Central memory CD8-positive, alpha-beta T cell (primary cell): Measurements from ENCODE around the gene TMEM260.

Experiments
- ATAC-seq: fragments of 150-1000 bp; cut with Tn5 transposase; replicated peaks from 2 replicates; pipeline ENCODE4 v1.10.0; 2022; ENCODE audit warnings: mild to moderate bottlenecking, moderate FRiP score, moderate number of reproducible peaks; ENCODE audit not compliant: poor library complexity, severe bottlenecking; ENCODE audit errors: extremely low read depth
- DNase-seq, 2 donors: peaks; one replicate each; pipeline ENCODE4 v3.0.0; 2021; ENCODE audit warnings: low spot score in 2 of 2
- H3K27ac Mint-ChIP-seq: one replicate; pipeline ENCODE4 v1.8.0; 2022; ENCODE audit warnings: low read depth, mild to moderate bottlenecking, moderate library complexity, mixed read lengths
- H3K27me3 Mint-ChIP-seq: one replicate; pipeline ENCODE4 v1.8.0; 2022; ENCODE audit warnings: mixed read lengths
- H3K36me3 Mint-ChIP-seq: one replicate; pipeline ENCODE4 v1.8.0; 2022; ENCODE audit warnings: mild to moderate bottlenecking, moderate library complexity, mixed read lengths; ENCODE audit not compliant: insufficient read depth
- H3K4me1 Mint-ChIP-seq: one replicate; pipeline ENCODE4 v1.8.0; 2022; ENCODE audit warnings: mixed read lengths
- H3K4me3 Mint-ChIP-seq: one replicate; pipeline ENCODE4 v1.8.0; 2022; ENCODE audit warnings: mild to moderate bottlenecking, moderate library complexity, mixed read lengths
- H3K9me3 Mint-ChIP-seq: one replicate; pipeline ENCODE4 v1.8.0; 2022; ENCODE audit warnings: mixed read lengths

Gene TMEM260

GRCh38 chr14:56630707-56631106 is 51.1 kb downstream of the TMEM260 start:
- no peak overlapping the region for H3K4me3 Mint-ChIP-seq
- H3K27me3 Mint-ChIP-seq, result no peaks in the 10 kb centered on the region
- ATAC-seq (no peak), DNase-seq (no peak)
- H3K36me3 Mint-ChIP-seq, result peaks cover 36% of the 10 kb centered on the region
- no peak overlapping the region for H3K27ac Mint-ChIP-seq
- H3K4me1 Mint-ChIP-seq, result no peaks in the 10 kb centered on the region
- H3K9me3 Mint-ChIP-seq, result no peaks in the 10 kb centered on the region

- no peaks in the 10 kb centered on the region for H3K27me3 Mint-ChIP-seq
- no peak for DNase-seq
- peaks cover 4% of the 10 kb centered on the region for H3K4me1 Mint-ChIP-seq
- no peak for ATAC-seq
- H3K4me3 Mint-ChIP-seq, result no peak overlapping the region
- no peaks in the 10 kb centered on the region for H3K9me3 Mint-ChIP-seq
- H3K36me3 Mint-ChIP-seq, result peaks cover 35% of the 10 kb centered on the region
- H3K27ac Mint-ChIP-seq, result no peak overlapping the region
Observed at GRCh38 chr14:56632195-56632594, 52.6 kb downstream of the TMEM260 start.

GRCh38 chr14:56633544-56633943 is 53.9 kb downstream of the TMEM260 start:
- no peaks in the 10 kb centered on the region for H3K27me3 Mint-ChIP-seq
- no peaks in the 10 kb centered on the region for H3K9me3 Mint-ChIP-seq
- H3K4me3 Mint-ChIP-seq, result no peak overlapping the region
- H3K36me3 Mint-ChIP-seq, result peaks cover 39% of the 10 kb centered on the region
- no peak for DNase-seq
- peaks cover 4% of the 10 kb centered on the region for H3K4me1 Mint-ChIP-seq
- H3K27ac Mint-ChIP-seq, result no peak overlapping the region
- no peak for ATAC-seq

- no peak for DNase-seq
- no peak overlapping the region for H3K4me3 Mint-ChIP-seq
- no peaks in the 10 kb centered on the region for H3K9me3 Mint-ChIP-seq
- peaks cover 39% of the 10 kb centered on the region for H3K36me3 Mint-ChIP-seq
- ATAC-seq, result no peak
- H3K27me3 Mint-ChIP-seq, result no peaks in the 10 kb centered on the region
- H3K4me1 Mint-ChIP-seq, result peaks cover 4% of the 10 kb centered on the region
- H3K27ac Mint-ChIP-seq, result no peak overlapping the region
Observed at GRCh38 chr14:56635041-56635440, 55.4 kb downstream of the TMEM260 start.

GRCh38 chr14:56647493-56647892 is 67.9 kb downstream of the TMEM260 start:
- Mint-ChIP-seq H3K27me3 (no peaks in the 10 kb centered on the region), H3K27ac (no peak overlapping the region), H3K9me3 (no peaks in the 10 kb centered on the region), H3K36me3 (peaks cover 7% of the 10 kb centered on the region), H3K4me1 (no peaks in the 10 kb centered on the region), H3K4me3 (no peak overlapping the region)
- DNase-seq (no peak), ATAC-seq (no peak)

GRCh38 chr14:56648508-56649301 is 69.1 kb downstream of the TMEM260 start:
- Mint-ChIP-seq H3K4me3 (no peak overlapping the region), H3K9me3 (no peaks in the 10 kb centered on the region), H3K27me3 (no peaks in the 10 kb centered on the region), H3K36me3 (peaks cover 7% of the 10 kb centered on the region), H3K4me1 (no peaks in the 10 kb centered on the region), H3K27ac (no peak overlapping the region)
- DNase-seq (no peak), ATAC-seq (no peak)

GRCh38 chr14:56649382-56649781 is 69.8 kb downstream of the TMEM260 start:
- no peak for ATAC-seq

GRCh38 chr14:56650048-56650447 is 70.5 kb downstream of the TMEM260 start:
- Mint-ChIP-seq H3K4me3 (no peak overlapping the region), H3K27ac (no peak overlapping the region), H3K27me3 (no peaks in the 10 kb centered on the region), H3K9me3 (no peaks in the 10 kb centered on the region), H3K36me3 (peaks cover 7% of the 10 kb centered on the region), H3K4me1 (no peaks in the 10 kb centered on the region)
- DNase-seq (no peak), ATAC-seq (no peak)

More at GRCh38 chr14:56649382-56649781, 69.8 kb downstream of the TMEM260 start:
- Mint-ChIP-seq H3K9me3 (no peaks in the 10 kb centered on the region), H3K4me3 (no peak overlapping the region), H3K36me3 (peaks cover 7% of the 10 kb centered on the region), H3K27me3 (no peaks in the 10 kb centered on the region), H3K27ac (no peak overlapping the region), H3K4me1 (no peaks in the 10 kb centered on the region)
- no peak for DNase-seq

- ATAC-seq (no peak), DNase-seq (no peak)
- H3K27ac Mint-ChIP-seq, result no peak overlapping the region
- H3K27me3 Mint-ChIP-seq, result no peaks in the 10 kb centered on the region
- no peak overlapping the region for H3K4me3 Mint-ChIP-seq
- no peaks in the 10 kb centered on the region for H3K4me1 Mint-ChIP-seq
- H3K36me3 Mint-ChIP-seq, result peaks cover 7% of the 10 kb centered on the region
- no peaks in the 10 kb centered on the region for H3K9me3 Mint-ChIP-seq
Observed at GRCh38 chr14:56650979-56651378, 71.4 kb downstream of the TMEM260 start.

GRCh38 chr14:56657604-56658003 is 78.0 kb downstream of the TMEM260 start:
- no peaks in the 10 kb centered on the region for H3K4me1 Mint-ChIP-seq

GRCh38 chr14:56659378-56659777 is 79.8 kb downstream of the TMEM260 start:
- no peak for ATAC-seq
- DNase-seq, result no peak
- peaks cover 10% of the 10 kb centered on the region for H3K27me3 Mint-ChIP-seq
- H3K27ac Mint-ChIP-seq, result no peak overlapping the region
- no peaks in the 10 kb centered on the region for H3K9me3 Mint-ChIP-seq
- H3K4me1 Mint-ChIP-seq, result no peaks in the 10 kb centered on the region
- H3K36me3 Mint-ChIP-seq, result peaks cover 3% of the 10 kb centered on the region
- no peak overlapping the region for H3K4me3 Mint-ChIP-seq

More at GRCh38 chr14:56657604-56658003, 78.0 kb downstream of the TMEM260 start:
- Mint-ChIP-seq H3K27me3 (no peaks in the 10 kb centered on the region), H3K4me3 (no peak overlapping the region), H3K27ac (no peak overlapping the region), H3K36me3 (peaks cover 3% of the 10 kb centered on the region), H3K9me3 (no peaks in the 10 kb centered on the region)
- DNase-seq (no peak), ATAC-seq (no peak)

- peaks cover 3% of the 10 kb centered on the region for H3K36me3 Mint-ChIP-seq
- no peak for ATAC-seq
- no peak overlapping the region for H3K4me3 Mint-ChIP-seq
- H3K27ac Mint-ChIP-seq, result no peak overlapping the region
- H3K9me3 Mint-ChIP-seq, result no peaks in the 10 kb centered on the region
- peaks cover 15% of the 10 kb centered on the region for H3K27me3 Mint-ChIP-seq
- H3K4me1 Mint-ChIP-seq, result no peaks in the 10 kb centered on the region
- no peak for DNase-seq
Observed at GRCh38 chr14:56659964-56660551, 80.5 kb downstream of the TMEM260 start.

GRCh38 chr14:56660677-56661389 is 81.2 kb downstream of the TMEM260 start:
- peaks cover 3% of the 10 kb centered on the region for H3K36me3 Mint-ChIP-seq
- peaks cover 15% of the 10 kb centered on the region for H3K27me3 Mint-ChIP-seq
- no peaks in the 10 kb centered on the region for H3K4me1 Mint-ChIP-seq
- no peak for DNase-seq
- H3K9me3 Mint-ChIP-seq, result peaks cover 6% of the 10 kb centered on the region
- no peak overlapping the region for H3K4me3 Mint-ChIP-seq
- no peak overlapping the region for H3K27ac Mint-ChIP-seq
- ATAC-seq, result no peak
